Stimulated activated naive B cell treated with anti-CD40 and anti-IgM and Interleukin-4, amounts not matched to agents 10 μg/mL and 1 μg/mL and 100 μg/mL, for 72 hours (primary cell): ENCODE results near the gene BTAF1.

ENCODE experiments used
- ATAC-seq, 2 donors: fragments of 150-1000 bp; cut with Tn5 transposase; replicated peaks; 2 replicates each; pipeline ENCODE4 v1.10.0; 2021; ENCODE audit warnings: moderate library complexity in 1 of 2
- DNase-seq: peaks from one replicate; pipeline ENCODE4 v3.0.0; 2021
- H3K27ac Mint-ChIP-seq: one replicate; pipeline ENCODE4 v1.8.0; 2022; ENCODE audit warnings: mild to moderate bottlenecking, mixed read lengths
- H3K27me3 Mint-ChIP-seq, 2 donors: one replicate each; pipeline ENCODE4 v1.8.0; 2022; ENCODE audit warnings: mixed read lengths in 2 of 2
- H3K36me3 Mint-ChIP-seq, 2 donors: one replicate each; pipeline ENCODE4 v1.8.0; 2022; ENCODE audit warnings: mixed read lengths in 2 of 2, mild to moderate bottlenecking in 1 of 2
- H3K4me1 Mint-ChIP-seq, 2 donors: one replicate each; pipeline ENCODE4 v1.8.0; 2022; ENCODE audit warnings: mixed read lengths in 2 of 2, mild to moderate bottlenecking in 1 of 2
- H3K4me3 Mint-ChIP-seq, 2 donors: one replicate each; pipeline ENCODE4 v1.8.0; 2022; ENCODE audit warnings: mild to moderate bottlenecking in 2 of 2, mixed read lengths in 2 of 2, moderate library complexity in 1 of 2
- H3K9me3 Mint-ChIP-seq, 2 donors: one replicate each; pipeline ENCODE4 v1.8.0; 2022; ENCODE audit warnings: mixed read lengths in 2 of 2, mild to moderate bottlenecking in 1 of 2

The BTAF1 gene

DNA sequence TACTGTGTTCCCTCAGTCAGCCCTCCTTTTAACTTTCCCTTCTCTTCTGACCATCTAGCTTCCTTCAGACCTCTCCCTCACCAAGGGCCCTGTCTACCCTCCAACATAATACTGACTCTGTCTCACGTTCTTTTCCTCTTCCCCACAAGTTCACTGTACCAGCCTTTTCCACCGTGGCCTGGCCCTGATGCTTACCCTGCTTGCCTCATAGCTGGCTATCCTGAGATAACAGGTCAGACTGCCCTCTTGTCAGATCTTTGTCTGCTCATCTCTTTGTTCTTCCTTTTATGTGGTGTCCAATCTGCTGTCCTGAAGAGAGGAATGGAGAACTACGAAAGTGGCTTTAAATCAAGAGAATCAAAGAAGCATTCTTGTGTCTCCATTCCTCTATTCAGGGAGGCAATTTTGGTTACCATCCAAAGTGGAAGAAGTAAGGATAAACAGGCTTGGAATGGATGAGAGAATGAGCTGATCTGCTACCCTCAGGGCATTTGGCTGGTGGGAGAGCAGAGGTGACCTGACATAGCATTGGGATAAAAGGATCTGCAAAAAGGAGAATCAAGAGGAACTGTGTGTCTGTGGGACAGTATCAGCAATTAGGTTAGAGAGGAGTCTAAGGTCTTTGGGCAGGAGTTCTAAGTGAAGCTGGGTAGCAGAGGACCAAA is 8.1 kb downstream of the BTAF1 start:
- H3K9me3 Mint-ChIP-seq: no peaks in the 10 kb centered on the region
- peaks cover 25 to 55% of the 10 kb centered on the region in 2 donors for H3K36me3 Mint-ChIP-seq
- DNase-seq: no peak
- no peak for ATAC-seq
- H3K27me3 Mint-ChIP-seq: no peaks in the 10 kb centered on the region
- H3K4me3 Mint-ChIP-seq: no peak overlapping the region
- peaks cover 42 to 50% of the 10 kb centered on the region in 2 donors for H3K4me1 Mint-ChIP-seq
- H3K27ac Mint-ChIP-seq: peak overlapping the region; percentile 2

DNA sequence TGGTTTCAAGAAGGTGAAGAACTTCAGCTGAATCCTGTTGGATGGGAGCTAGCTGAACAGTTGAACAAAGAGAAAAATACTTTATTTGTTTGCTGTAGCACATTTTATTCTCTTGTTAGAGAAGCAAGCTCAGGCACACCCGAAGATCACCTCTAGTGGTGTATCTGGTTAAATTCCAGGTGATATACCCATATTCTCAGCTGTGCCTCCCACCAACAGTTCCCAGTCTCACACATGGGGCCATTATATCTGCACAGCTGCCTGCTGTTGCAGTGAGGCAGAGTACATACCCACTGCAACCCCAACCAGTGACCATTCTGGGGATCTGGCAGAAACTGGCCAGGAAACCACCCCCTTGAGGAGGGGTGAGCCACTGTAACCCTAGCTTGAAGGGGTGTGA is 9.2 kb downstream of the BTAF1 start:
- H3K27ac Mint-ChIP-seq: no peak overlapping the region

DNA sequence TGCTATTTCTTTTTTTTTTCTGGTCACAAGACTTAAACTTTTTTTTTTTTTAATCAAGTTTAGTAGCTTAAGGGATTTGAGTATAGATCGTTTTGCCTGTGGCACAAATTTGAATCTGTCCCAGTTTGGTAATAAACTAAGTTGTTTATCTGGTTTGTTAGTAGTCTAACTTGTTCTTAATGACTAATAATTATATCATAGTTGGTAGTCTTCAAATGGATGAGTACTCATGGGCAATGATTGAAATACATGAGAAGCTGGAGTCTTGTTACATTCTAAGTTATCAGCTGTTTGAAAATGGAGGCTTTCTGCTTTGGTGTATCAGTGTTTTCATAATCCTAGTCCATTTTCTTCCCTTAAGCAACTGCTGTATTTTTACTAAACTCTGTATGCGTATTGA is 12.3 kb downstream of the BTAF1 start:
- Mint-ChIP-seq H3K4me1 (peaks cover 37 to 46% of the 10 kb centered on the region in 2 donors), H3K36me3 (peaks cover 28 to 62% of the 10 kb centered on the region in 2 donors)

More for the DNA sequence above, 9.2 kb downstream of the BTAF1 start:
- Mint-ChIP-seq H3K4me1 (peaks cover 40 to 48% of the 10 kb centered on the region in 2 donors), H3K36me3 (peaks cover 24 to 55% of the 10 kb centered on the region in 2 donors), H3K27me3 (no peaks in the 10 kb centered on the region), H3K4me3 (no peak overlapping the region), H3K9me3 (no peaks in the 10 kb centered on the region)
- no peak for DNase-seq
- ATAC-seq: no peak

DNA sequence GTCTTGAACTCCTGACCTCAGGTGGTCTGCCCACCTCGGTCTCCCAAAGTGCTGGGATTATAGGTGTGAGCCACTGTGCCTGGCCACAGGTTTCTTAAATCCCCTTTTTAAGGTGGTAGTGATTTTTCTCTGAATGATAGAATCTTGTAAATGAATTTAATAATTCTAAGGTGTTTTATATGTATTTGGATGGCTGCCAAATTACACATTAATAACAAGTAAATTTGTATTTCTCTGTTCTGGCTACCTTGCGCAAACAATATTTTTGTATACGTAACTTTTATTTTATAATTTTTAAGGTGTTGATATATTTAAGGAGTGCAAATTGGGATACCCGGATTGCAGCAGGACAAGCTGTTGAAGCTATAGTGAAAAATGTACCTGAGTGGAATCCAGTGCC is 16.1 kb downstream of the BTAF1 start:
- Mint-ChIP-seq H3K36me3 (peaks cover 22 to 43% of the 10 kb centered on the region in 2 donors), H3K9me3 (no peaks in the 10 kb centered on the region), H3K27ac (no peak overlapping the region), H3K27me3 (no peaks in the 10 kb centered on the region), H3K4me3 (no peak overlapping the region), H3K4me1 (peaks cover 15 to 16% of the 10 kb centered on the region in 2 donors)
- DNase-seq (no peak), ATAC-seq (no peak)

More for the DNA sequence above, 12.3 kb downstream of the BTAF1 start:
- no peak for DNase-seq
- no peak overlapping the region for H3K4me3 Mint-ChIP-seq
- no peak for ATAC-seq
- H3K9me3 Mint-ChIP-seq: no peaks in the 10 kb centered on the region
- H3K27me3 Mint-ChIP-seq: no peaks in the 10 kb centered on the region
- no peak overlapping the region for H3K27ac Mint-ChIP-seq

DNA sequence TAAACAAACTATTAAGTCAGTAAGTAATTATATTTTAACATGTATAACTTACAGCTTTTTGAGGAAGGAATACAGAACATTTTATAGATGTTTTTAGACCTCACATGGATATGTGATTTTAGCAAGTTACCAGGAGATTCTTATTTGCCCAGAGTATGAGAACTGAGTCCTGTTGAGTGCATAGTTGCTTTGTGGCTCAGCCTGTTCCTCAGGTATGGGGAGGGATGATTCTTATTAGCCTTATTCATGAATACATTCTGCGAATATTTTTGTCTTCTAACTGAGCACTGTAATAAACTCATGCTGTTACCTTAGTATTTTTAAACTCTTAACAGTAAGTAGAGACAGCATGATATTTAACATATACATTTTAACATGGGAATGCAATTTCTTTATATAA is 17.9 kb downstream of the BTAF1 start:
- peaks cover 9 to 13% of the 10 kb centered on the region in 2 donors for H3K4me1 Mint-ChIP-seq
- no peak overlapping the region for H3K4me3 Mint-ChIP-seq
- DNase-seq: no peak
- no peaks in the 10 kb centered on the region for H3K27me3 Mint-ChIP-seq
- H3K9me3 Mint-ChIP-seq: no peaks in the 10 kb centered on the region
- no peak for ATAC-seq
- peaks cover 19 to 36% of the 10 kb centered on the region in 2 donors for H3K36me3 Mint-ChIP-seq
- no peak overlapping the region for H3K27ac Mint-ChIP-seq

DNA sequence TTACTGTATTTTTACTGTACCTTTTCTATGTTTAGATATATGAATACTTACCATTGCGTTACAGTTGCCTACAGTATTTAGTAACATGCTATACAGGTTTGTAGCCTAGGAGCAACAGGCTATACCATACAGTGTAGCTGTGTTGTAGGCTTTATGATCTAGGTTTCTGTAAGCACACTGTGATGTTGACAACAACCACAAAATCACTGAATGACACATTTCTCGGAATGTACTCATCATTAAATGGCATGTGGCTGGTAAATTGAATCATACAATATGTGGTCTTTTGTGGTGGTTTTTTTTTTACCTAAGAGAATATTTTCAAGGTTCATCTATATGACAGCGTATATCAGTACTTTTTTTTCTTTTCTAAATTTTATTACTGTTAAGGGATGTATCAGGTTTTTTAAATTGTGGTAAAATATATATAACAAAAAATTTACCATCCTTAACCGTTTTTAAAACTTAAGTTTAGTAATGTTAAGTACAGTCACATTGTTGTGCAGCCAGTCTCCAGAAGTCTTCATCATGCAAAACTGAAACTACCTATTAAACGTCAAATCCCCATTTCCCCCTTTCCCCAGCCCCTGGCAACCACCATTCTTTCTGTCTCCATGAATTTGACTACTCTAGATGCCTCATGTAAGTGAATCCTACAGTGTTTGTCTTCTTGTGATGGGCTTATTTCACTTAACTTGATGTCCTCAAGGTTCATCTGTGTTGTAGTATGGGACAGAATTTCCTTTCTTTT is 21.5 kb downstream of the BTAF1 start:
- Mint-ChIP-seq H3K27ac (no peak overlapping the region), H3K4me3 (no peak overlapping the region), H3K4me1 (peaks cover 0 to 3% of the 10 kb centered on the region in 2 donors), H3K36me3 (peaks cover 29 to 39% of the 10 kb centered on the region in 2 donors), H3K27me3 (no peaks in the 10 kb centered on the region), H3K9me3 (no peaks in the 10 kb centered on the region)
- DNase-seq (no peak), ATAC-seq (peak; percentile 63 to 77)

DNA sequence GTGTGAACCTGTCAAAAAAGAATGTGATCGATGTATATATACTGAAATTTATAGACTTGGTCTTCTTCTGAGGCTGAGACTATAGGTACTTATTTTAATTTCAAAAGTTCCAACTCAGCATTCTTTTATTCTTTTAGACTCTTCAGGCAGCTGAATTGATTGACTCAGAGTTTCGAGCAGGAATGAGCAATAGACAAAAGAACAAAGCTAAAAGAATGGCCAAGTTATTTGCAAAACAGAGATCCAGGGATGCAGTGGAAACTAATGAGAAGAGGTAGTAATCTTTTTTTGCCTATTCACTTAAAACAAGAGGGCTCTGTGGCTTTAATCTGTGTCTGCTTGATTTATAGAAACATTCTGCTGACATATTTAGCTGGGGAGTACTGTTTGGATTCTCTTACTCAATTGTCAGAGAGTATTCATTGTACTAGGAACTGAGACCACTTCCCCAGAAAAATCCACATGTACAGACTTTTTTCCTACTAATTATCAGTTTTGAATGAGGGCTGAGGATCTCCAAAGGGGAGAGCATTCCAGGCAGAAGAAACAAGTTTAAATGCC is 30.1 kb downstream of the BTAF1 start:
- Mint-ChIP-seq H3K9me3 (no peaks in the 10 kb centered on the region), H3K36me3 (peaks cover 28 to 64% of the 10 kb centered on the region in 2 donors), H3K4me3 (no peak overlapping the region), H3K27me3 (no peaks in the 10 kb centered on the region), H3K4me1 (no peaks in the 10 kb centered on the region), H3K27ac (no peak overlapping the region)
- ATAC-seq (no peak), DNase-seq (no peak)

DNA sequence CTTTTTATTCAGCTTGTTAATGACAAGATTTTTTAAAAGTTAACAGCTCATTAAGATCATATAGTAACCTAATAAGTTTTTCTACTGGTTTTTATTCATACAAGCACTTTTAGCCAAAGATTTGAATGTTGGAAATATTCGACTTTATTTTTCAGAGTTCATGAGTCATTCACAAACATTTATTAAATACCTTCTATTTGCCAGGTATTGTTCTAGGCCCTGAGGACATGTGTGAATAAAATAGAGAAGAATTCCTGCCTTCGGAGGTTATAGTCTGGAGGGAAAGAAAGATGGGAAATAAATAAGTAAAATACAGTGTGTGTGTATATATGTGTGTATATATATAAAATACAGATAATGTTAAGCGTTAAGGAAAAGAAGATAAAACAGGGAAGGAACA is 31.5 kb downstream of the BTAF1 start:
- DNase-seq: no peak
- no peaks in the 10 kb centered on the region for H3K9me3 Mint-ChIP-seq
- no peak overlapping the region for H3K27ac Mint-ChIP-seq
- H3K4me1 Mint-ChIP-seq: no peaks in the 10 kb centered on the region
- no peak overlapping the region for H3K4me3 Mint-ChIP-seq
- no peak for ATAC-seq
- H3K36me3 Mint-ChIP-seq: peaks cover 32 to 61% of the 10 kb centered on the region in 2 donors
- H3K27me3 Mint-ChIP-seq: no peaks in the 10 kb centered on the region

DNA sequence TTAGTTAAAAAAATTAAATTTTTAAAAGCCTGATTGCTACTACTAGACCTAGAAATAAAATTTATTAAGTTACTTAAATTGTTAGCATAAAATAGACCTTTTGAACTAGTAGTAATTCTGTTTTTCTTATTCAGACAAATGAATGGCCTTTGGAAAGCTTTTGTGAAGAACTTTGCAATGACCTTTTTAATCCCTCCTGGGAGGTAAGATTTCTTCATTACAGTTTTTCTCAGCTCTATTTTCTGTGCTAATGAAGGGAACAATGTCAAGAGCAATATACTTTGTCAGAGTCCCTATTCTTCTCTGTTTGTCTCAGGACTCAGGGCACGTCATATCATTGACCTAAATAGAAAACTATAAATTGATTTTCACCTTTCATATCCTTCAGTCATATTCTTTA is 33.5 kb downstream of the BTAF1 start:
- H3K9me3 Mint-ChIP-seq: no peaks in the 10 kb centered on the region
- H3K27me3 Mint-ChIP-seq: no peaks in the 10 kb centered on the region
- no peak overlapping the region for H3K4me3 Mint-ChIP-seq
- H3K36me3 Mint-ChIP-seq: peaks cover 37 to 60% of the 10 kb centered on the region in 2 donors
- ATAC-seq (no peak), DNase-seq (no peak)
- no peaks in the 10 kb centered on the region for H3K4me1 Mint-ChIP-seq
- peak overlapping the region; percentile 20 for H3K27ac Mint-ChIP-seq

DNA sequence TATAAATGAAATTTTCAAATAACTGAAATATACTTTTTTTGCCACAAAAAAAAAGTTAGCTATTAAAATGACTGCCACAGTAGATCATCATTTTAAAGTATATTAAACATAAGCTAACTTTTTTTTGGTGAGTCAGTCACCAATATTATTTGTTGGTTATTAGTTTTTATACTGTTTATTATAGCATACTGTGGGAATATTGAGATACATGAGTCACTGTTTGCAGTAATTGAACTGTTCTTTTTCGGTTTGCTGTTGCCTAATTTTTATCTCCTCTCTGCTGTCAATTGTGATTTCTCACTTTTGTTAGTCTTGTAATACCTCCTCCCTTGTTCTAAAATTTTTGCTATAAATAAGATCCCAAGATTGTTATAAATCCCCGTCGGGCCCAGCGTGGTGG is 45.7 kb downstream of the BTAF1 start:
- Mint-ChIP-seq H3K4me3 (no peak overlapping the region), H3K27ac (no peak overlapping the region), H3K36me3 (peaks cover 45 to 48% of the 10 kb centered on the region in 2 donors), H3K27me3 (no peaks in the 10 kb centered on the region), H3K4me1 (peaks cover 5 to 12% of the 10 kb centered on the region in 2 donors), H3K9me3 (no peaks in the 10 kb centered on the region)
- no peak for ATAC-seq
- no peak for DNase-seq

DNA sequence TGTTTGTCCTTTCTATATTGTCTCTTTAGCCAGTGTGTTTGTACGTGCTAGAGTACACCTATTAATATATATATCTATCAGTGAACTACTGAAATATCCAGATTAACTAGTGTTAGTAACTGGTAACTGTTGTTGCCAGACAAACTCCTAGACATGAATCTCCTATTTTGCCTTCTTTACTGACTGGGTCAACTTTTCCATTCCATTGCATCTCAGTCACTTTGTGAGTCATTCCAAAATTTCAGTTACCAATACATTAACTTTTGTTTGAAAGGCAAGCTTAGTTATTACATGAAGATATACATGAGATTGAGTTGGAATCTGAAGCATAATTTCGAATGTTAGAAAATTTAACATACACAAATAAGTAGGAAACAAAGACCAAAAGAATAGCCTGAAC is 51.4 kb downstream of the BTAF1 start:
- ATAC-seq (peak; percentile 36 to 66), DNase-seq (no peak)
- Mint-ChIP-seq H3K36me3 (peaks cover 50 to 62% of the 10 kb centered on the region in 2 donors), H3K27ac (no peak overlapping the region), H3K4me1 (peaks cover 4 to 15% of the 10 kb centered on the region in 2 donors), H3K27me3 (no peaks in the 10 kb centered on the region), H3K9me3 (no peaks in the 10 kb centered on the region), H3K4me3 (no peak overlapping the region)

DNA sequence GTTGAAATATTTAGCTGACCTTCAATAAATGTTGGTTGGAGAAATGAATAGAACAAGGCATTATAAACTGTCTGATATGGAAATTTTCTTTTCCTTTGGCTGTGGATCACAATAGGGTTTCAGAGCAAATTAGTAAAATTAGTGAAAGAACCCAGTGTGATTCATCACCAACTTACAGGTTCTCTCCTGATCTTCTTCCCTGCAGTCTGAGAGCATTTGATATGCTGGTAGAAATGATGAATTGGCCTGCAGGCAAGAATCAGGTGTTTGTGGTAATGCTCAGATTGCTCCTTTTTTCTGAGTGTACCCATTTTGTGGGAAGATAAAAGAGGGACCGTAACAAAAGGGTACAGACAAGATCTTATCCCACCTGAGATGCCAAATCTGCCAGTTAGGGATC is 51.9 kb downstream of the BTAF1 start:
- Mint-ChIP-seq H3K27ac (no peak overlapping the region), H3K4me3 (no peak overlapping the region), H3K9me3 (no peaks in the 10 kb centered on the region), H3K4me1 (peaks cover 4 to 15% of the 10 kb centered on the region in 2 donors), H3K27me3 (no peaks in the 10 kb centered on the region), H3K36me3 (peaks cover 45 to 61% of the 10 kb centered on the region in 2 donors)
- ATAC-seq (no peak), DNase-seq (no peak)

DNA sequence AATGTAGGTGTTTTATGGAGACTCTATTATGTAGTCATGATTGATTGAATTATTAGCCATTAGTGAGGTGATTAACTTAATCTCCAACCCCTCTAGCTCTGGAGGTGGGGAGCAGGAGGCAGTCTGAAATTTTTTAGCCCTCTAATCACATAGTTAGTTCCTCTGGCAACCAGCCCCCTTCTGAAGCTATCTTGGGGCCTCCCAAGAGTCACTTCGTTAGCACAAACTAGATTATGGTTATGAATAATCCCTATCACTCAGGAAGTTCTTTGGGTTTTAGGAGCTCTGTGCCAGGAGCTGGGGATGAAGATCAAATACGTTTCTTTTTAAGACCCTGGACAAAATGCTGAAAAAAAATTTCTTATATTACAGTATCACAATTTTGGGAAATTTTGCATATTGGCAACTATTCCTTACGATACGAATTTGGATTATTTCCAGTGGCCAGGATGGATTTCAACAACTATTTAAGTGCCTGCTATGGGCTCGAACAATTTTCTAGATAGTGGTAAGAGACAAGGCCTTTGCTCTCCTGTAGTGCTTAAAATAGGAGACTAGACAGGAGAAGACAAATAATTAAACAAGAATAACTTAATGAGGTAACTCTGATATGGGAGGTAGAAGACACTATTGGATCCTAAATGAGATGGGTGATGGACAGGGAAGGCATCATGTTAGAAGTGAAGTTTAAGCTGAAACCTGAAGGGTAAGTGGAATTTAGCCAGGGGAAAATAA is 52.9 kb downstream of the BTAF1 start:
- ATAC-seq: no peak
- Mint-ChIP-seq H3K27me3 (no peaks in the 10 kb centered on the region), H3K9me3 (no peaks in the 10 kb centered on the region), H3K4me3 (no peak overlapping the region), H3K27ac (no peak overlapping the region), H3K36me3 (peaks cover 36 to 58% of the 10 kb centered on the region in 2 donors), H3K4me1 (peaks cover 4 to 15% of the 10 kb centered on the region in 2 donors)
- DNase-seq: no peak

DNA sequence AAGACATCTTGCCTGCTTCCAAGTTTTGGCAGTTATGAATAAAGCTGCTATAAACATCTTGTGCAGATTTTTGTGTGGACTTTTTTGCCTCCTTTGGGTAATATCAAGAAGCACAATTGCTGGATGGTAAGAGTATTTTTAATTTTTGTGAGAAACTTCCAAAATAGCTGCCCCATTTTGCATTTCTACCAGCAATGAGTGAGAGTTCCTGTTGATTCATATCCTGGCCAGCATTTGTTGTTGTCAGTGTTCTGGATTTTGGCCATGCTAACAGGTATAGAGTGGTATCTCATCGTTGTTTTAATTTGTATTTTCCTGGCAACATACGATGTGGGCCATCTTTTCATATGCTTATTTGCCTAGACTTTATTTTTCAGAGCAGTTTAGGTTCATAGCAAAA is 53.9 kb downstream of the BTAF1 start:
- no peaks in the 10 kb centered on the region for H3K9me3 Mint-ChIP-seq
- H3K4me3 Mint-ChIP-seq: no peak overlapping the region
- no peak overlapping the region for H3K27ac Mint-ChIP-seq
- H3K36me3 Mint-ChIP-seq: peaks cover 28 to 53% of the 10 kb centered on the region in 2 donors
- ATAC-seq (no peak), DNase-seq (no peak)
- peaks cover 4 to 10% of the 10 kb centered on the region in 2 donors for H3K4me1 Mint-ChIP-seq
- H3K27me3 Mint-ChIP-seq: no peaks in the 10 kb centered on the region
